Activated T-helper 2 cell treated with anti-CD3 and anti-CD28 coated beads, Interferon-gamma antibody, Interleukin-2, Interleukin-4, amounts not matched to agents 10 μg/mL and 5 μg/mL and 100 μg/mL, durations not matched to agents 14 hours and 24 hours and 36 hours (primary cell): ENCODE data around the gene DISP1. TPM values are rescaled to one million over a fixed set of nuclear protein-coding genes. Genes with fewer than 3 reads are reported as not detected.
"Not testable (repeated sequence)": the region's sequence is repeated elsewhere in the genome, so short reads cannot be mapped to it uniquely, and the experiment has no call there.

Experiments
- DNase-seq: peaks from one replicate; pipeline ENCODE4 v3.0.0; 2021; ENCODE audit warnings: low spot score
- H3K27ac Mint-ChIP-seq: one replicate; pipeline ENCODE4 v1.8.0; 2021; ENCODE audit warnings: mixed read lengths
- H3K27me3 Mint-ChIP-seq: one replicate; pipeline ENCODE4 v1.8.0; 2021; ENCODE audit warnings: low read depth, mixed read lengths
- H3K36me3 Mint-ChIP-seq: one replicate; pipeline ENCODE4 v1.8.0; 2021; ENCODE audit warnings: low read depth, mixed read lengths
- H3K4me1 Mint-ChIP-seq: one replicate; pipeline ENCODE4 v1.8.0; 2021; ENCODE audit warnings: low read depth, mixed read lengths
- H3K4me3 Mint-ChIP-seq: one replicate; pipeline ENCODE4 v1.8.0; 2021; ENCODE audit warnings: low read depth, mild to moderate bottlenecking, moderate library complexity, mixed read lengths
- H3K9me3 Mint-ChIP-seq: one replicate; pipeline ENCODE4 v1.8.0; 2021; ENCODE audit warnings: mixed read lengths
- intact Hi-C: fragments of 100-400 bp; cut with micrococcal nuclease; formaldehyde crosslinking; loops from one replicate; pipeline ENCODE4 v1.15.1; 2023
- total RNA-seq: library from RNA; stranded (reverse); gene quantifications from 2 replicates; pipeline ENCODE4 v1.2.3, GENCODE V29; 2022

The DISP1 gene
- total RNA-seq, 1 donor from 2014 or later, result 1.7 TPM

DNA sequence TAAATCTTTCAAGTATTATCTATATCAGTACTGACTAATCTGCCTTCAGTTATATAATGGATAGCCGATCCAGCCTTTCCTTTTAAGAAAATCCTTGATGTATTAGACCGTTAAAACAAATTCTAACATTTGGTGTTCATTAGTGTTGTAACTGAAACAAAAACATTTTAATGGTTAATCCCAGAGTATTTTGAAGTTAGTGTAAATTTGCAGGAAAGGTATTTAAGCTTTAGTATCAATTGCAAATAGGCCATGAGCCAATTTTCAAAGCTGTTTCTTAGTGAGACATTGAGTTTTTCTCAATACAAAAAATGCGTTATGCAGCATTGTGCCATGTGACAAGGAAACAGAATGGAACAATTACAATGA, 29.6 kb downstream of the DISP1 start:
- intact Hi-C loops, result no loop called here
- no peak overlapping the region for H3K4me3 Mint-ChIP-seq

DNA sequence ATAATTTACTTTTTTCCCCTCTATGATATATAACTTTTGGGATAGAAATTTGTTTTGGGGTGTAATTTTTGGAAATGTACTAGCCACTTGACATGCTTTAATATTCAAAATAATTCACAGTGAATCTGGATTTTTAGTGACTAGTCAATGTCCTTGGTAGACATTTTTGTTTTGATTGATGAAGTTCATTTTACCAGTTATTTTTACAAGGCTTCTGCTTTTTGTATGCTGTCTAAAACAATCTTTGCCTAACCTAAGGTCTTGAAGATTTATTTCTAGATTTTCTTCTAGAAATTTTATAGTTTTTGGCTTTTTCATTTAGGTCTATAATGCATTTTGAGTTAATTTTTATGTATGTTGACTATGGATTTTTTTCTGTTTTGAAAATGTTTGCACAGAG, 30.9 kb downstream of the DISP1 start:
- H3K4me3 Mint-ChIP-seq, result no peak overlapping the region
- intact Hi-C loops, result no loop called here
- H3K4me1 Mint-ChIP-seq, result no peaks in the 10 kb centered on the region
- no peaks in the 10 kb centered on the region for H3K27me3 Mint-ChIP-seq
- no peaks in the 10 kb centered on the region for H3K9me3 Mint-ChIP-seq
- no peaks in the 10 kb centered on the region for H3K36me3 Mint-ChIP-seq
- no peak for DNase-seq
- H3K27ac Mint-ChIP-seq, result no peak overlapping the region

More for the DNA sequence above, 29.6 kb downstream of the DISP1 start:
- DNase-seq, result no peak
- no peak overlapping the region for H3K27ac Mint-ChIP-seq
- no peaks in the 10 kb centered on the region for H3K27me3 Mint-ChIP-seq
- no peaks in the 10 kb centered on the region for H3K36me3 Mint-ChIP-seq
- no peaks in the 10 kb centered on the region for H3K4me1 Mint-ChIP-seq
- no peaks in the 10 kb centered on the region for H3K9me3 Mint-ChIP-seq

DNA sequence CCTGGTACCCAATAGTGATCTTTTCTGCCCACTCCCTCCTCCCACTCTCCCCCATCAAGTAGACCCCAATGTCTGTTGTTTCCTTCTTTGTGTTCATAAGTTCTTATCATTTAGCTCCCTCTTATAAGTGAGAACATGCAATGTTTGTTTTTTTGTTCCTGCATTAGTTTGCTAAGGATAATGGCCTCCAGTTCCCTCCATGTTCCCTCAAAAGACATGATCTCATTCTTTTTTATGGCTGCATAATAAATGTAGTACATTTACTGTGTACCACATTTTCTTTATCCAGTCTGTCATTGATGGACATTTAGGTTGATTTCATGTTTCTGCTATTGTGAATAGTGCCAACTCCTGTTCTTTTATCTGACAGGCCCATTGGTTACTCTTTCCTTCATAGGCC, 35.7 kb downstream of the DISP1 start:
- H3K4me1 Mint-ChIP-seq, H3K36me3 Mint-ChIP-seq, H3K4me3 Mint-ChIP-seq, H3K27me3 Mint-ChIP-seq, H3K27ac Mint-ChIP-seq, H3K9me3 Mint-ChIP-seq, DNase-seq, intact Hi-C loops: not testable (repeated sequence)

DNA sequence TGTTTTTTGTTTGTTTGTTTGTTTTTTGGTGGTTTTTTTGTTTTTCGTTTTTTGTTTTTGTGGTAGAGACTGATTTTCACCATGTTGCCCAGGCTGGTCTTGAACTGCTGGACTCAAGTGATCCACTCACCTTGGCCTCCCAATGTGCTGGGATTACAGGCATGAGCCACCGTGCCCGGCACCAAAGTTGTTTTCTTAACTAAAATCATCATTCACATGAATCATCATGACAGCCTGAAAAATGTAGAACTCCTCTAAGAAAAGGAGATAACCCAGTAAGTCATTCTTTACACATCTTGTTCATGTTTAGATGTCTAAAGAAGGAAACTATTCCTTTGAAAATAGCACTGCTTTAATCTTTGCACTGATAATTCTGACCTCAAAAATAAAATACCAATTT, 37.5 kb downstream of the DISP1 start:
- intact Hi-C loops, result no loop called here
- Mint-ChIP-seq H3K27me3 (no peaks in the 10 kb centered on the region), H3K4me1 (no peaks in the 10 kb centered on the region), H3K27ac (no peak overlapping the region), H3K9me3 (peaks cover 9% of the 10 kb centered on the region), H3K36me3 (no peaks in the 10 kb centered on the region), H3K4me3 (no peak overlapping the region)
- DNase-seq, result no peak

DNA sequence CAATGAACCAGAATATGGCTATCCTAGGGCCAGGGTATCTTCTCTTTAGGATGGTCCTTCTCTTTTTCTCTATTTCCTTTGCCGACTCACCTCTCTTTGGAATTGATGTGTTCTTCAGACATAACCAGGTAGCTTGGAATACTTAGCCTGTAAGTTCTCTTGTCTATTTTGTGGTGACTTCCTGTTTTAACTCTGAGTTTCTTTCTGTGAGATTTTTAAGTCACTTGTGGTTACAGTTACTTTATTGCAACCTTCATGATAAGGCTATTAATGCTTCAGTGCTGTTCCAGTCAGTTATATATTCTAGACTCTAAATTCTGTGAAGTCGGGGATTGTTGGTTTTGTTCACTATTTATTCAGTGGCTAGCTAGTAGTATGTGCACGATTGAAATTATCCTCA, 46.2 kb downstream of the DISP1 start:
- Mint-ChIP-seq H3K27me3 (no peaks in the 10 kb centered on the region), H3K4me3 (no peak overlapping the region), H3K9me3 (peaks cover 20% of the 10 kb centered on the region), H3K27ac (no peak overlapping the region), H3K36me3 (no peaks in the 10 kb centered on the region), H3K4me1 (peaks cover 3% of the 10 kb centered on the region)
- no peak for DNase-seq
- intact Hi-C loops, result no loop called here

Other genes with a start within 250 kb of the DISP1 start
- gene TAF1A, start 225.1 kb upstream of the DISP1 start, total RNA-seq, result 17.6 and 17.9 TPM in 2 replicates
- 40.6 and 44.4 TPM in 2 replicates for gene MIA3, start 196.9 kb upstream of the DISP1 start, total RNA-seq
- 41.9 and 45.7 TPM in 2 replicates for gene AIDA, start 102.5 kb upstream of the DISP1 start, total RNA-seq
- 34.3 and 37.7 TPM in 2 replicates for gene BROX, start 102.5 kb upstream of the DISP1 start, total RNA-seq
- not detected in 2 replicates for gene FAM177B, start 77.8 kb upstream of the DISP1 start, total RNA-seq